T-helper 2 cell treated with Interferon-gamma antibody and Interleukin-4, amounts not matched to agents 5 μg/mL and 100 μg/mL, for 36 hours (primary cell): ENCODE data around the gene PDZD4.
A peak's percentile ranks its signal among the peaks of the same experiment; 100 is the strongest.

Experiments used
- DNase-seq: peaks from one replicate; pipeline ENCODE4 v3.0.0; 2021; ENCODE audit warnings: low spot score
- H3K27ac Mint-ChIP-seq: one replicate; pipeline ENCODE4 v1.8.0; 2021; ENCODE audit warnings: mild to moderate bottlenecking, mixed read lengths
- H3K27me3 Mint-ChIP-seq: one replicate; pipeline ENCODE4 v1.8.0; 2021; ENCODE audit warnings: low read depth, mixed read lengths
- H3K36me3 Mint-ChIP-seq: one replicate; pipeline ENCODE4 v1.8.0; 2021; ENCODE audit warnings: low read depth, mixed read lengths
- H3K4me1 Mint-ChIP-seq: one replicate; pipeline ENCODE4 v1.8.0; 2021; ENCODE audit warnings: low read depth, mixed read lengths
- H3K4me3 Mint-ChIP-seq: one replicate; pipeline ENCODE4 v1.8.0; 2022; ENCODE audit warnings: mild to moderate bottlenecking, moderate library complexity, mixed read lengths
- H3K9me3 Mint-ChIP-seq: one replicate; pipeline ENCODE4 v1.8.0; 2021; ENCODE audit warnings: mixed read lengths

The PDZD4 gene, protein sequence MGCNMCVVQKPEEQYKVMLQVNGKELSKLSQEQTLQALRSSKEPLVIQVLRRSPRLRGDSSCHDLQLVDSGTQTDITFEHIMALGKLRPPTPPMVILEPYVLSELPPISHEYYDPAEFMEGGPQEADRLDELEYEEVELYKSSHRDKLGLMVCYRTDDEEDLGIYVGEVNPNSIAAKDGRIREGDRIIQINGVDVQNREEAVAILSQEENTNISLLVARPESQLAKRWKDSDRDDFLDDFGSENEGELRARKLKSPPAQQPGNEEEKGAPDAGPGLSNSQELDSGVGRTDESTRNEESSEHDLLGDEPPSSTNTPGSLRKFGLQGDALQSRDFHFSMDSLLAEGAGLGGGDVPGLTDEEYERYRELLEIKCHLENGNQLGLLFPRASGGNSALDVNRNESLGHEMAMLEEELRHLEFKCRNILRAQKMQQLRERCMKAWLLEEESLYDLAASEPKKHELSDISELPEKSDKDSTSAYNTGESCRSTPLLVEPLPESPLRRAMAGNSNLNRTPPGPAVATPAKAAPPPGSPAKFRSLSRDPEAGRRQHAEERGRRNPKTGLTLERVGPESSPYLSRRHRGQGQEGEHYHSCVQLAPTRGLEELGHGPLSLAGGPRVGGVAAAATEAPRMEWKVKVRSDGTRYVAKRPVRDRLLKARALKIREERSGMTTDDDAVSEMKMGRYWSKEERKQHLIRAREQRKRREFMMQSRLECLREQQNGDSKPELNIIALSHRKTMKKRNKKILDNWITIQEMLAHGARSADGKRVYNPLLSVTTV

DNA sequence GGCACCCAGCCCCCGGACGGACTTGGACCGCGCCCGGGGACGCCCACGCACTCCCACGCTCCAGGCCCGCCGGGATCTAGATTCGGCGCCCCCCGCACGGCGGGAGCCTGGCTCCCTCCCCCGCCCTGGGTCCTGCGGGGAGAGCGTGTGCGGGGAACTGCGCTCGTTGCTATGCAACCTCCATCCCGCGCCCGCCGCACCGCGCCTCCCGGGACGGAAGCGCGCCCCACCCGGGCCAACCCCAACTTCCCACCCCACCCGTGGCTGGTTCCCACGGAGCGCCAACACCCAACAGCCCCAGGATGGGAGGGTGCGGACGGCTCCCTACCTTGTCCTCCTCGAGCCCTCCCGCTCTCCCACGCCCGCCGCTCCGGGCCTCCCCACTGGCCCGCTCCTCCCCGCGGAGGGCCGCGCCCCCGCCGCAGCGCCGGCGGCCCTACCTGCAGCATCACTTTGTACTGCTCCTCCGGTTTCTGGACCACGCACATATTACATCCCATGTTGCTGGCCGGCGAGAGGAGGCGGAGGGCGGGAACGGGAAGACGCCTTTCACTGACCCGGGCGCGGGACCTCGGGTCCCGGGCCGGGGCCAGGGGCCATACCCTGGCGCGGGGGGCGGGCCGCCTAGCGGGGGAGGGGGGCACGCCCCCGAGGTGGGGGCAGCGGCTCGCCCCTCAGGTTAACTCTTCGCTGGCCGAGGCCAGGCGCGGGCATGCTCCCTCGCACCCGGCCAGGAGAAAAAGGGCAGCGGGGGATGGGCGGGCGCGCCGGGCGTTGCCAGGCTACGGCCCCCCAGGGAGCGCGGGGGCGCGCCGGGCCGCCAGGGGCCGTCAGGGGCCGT, at the start of gene PDZD4:
Gene PDZD4 (minus strand): TSS at position 746 of the 841 bp plus-strand sequence. CDS start 246 bp downstream, at position 500.
- Mint-ChIP-seq H3K27me3 (peaks cover 43% of the 10 kb centered on the region), H3K4me3 (no peak within 1 kb of the TSS), H3K4me1 (peaks cover 7% of the 10 kb centered on the region), H3K27ac (no peak within 1 kb of the TSS), H3K9me3 (no peaks in the 10 kb centered on the region), H3K36me3 (no peaks in the 10 kb centered on the region)
- no peak for DNase-seq

DNA sequence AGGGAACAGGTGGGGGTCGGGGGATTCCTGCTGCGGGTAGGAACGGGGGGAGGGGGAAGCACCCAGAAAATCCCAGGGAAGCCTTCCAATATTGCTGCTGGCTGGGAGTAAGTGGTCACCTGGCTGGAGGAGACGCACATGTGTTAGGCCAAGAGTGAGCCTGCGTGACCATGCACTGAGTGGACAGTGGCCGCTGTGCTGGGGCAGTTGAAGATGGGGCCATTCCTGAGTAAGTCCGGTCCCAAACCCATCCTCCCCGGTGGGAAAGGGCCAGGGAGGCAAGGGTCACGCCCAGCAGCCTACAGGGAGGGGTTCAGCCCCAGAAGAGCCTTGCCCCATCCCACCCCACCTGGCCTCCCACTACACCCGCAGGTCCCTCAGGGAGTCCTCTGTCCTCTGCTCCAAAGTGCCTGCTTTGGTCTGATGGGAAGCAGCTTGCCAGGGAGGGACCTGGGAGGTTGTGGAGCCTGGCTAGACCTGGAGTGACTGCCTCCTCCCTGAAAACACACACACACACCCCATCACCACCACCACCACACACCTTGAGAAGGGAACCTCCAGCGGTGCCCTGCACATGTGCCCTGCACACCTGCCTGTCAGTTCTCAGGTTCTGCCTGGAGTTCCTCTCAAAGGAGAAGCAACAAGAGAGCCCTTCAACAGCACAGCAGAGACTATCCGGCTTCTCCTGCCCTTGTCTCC, 49.5 kb upstream of the PDZD4 start:
- DNase-seq = no peak
- H3K27ac Mint-ChIP-seq = no peak overlapping the region
- no peaks in the 10 kb centered on the region for H3K36me3 Mint-ChIP-seq
- peaks cover 24% of the 10 kb centered on the region for H3K27me3 Mint-ChIP-seq
- H3K4me1 Mint-ChIP-seq = peaks cover 16% of the 10 kb centered on the region
- no peak overlapping the region for H3K4me3 Mint-ChIP-seq
- no peaks in the 10 kb centered on the region for H3K9me3 Mint-ChIP-seq

DNA sequence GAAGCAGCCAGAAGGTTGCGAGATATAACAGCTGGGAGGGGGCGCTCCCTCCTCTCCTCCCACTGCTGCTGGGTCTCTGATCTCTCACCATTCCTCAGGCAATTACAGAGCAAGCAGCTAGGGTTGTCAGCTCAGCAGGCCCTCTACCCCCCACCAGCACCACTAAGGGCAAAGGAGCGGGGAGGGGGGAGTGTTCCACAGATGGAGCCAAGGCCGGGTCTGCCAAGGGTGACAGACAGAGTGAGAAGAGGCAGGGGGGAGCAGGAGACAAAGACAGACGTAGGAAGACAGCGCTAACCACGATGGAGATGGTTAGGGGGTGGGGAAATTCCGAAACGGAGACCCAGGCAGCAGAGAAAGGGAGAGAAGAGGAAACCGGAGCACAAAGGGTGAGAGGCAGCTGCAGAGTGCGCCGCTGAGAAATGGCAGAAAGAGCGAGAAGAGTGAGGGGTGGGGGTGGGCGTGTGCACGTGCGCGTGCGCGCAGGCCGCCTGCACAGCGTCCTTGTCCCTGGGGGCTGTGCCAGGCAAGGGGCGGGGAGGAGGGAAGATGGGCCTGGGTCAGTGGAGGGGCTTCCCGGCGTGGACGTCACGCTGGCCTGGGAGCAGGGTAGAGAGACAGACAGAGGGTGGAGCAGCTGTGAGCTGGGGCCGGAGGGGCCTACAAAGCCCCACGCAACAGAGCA, 48.8 kb upstream of the PDZD4 start:
- DNase-seq = peak; percentile 20

DNA sequence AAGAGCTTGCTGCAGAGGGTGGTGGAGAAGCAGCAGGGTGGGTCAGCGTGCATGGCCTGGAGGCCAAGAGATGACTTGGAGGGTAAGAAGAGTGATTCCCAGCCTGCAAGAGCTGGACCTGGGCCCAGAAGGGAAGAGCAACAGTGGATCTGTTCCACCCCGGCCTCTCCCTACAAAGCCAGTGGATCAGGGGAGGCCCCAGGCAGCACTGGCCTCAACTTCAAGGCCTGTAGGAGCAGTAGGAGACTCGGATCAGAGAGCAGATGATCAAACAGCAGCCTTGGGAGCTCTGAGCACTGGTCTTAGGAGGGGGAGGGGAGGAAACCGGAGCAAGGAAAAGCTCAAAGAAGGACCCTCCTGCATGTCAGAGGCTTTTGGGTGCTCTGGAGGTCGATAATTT, 48.0 kb upstream of the PDZD4 start:
- Mint-ChIP-seq H3K27me3 (peaks cover 19% of the 10 kb centered on the region), H3K4me1 (peaks cover 16% of the 10 kb centered on the region), H3K27ac (no peak overlapping the region), H3K4me3 (no peak overlapping the region), H3K9me3 (no peaks in the 10 kb centered on the region), H3K36me3 (no peaks in the 10 kb centered on the region)
- DNase-seq = no peak

More for the DNA sequence above, 48.8 kb upstream of the PDZD4 start:
- no peaks in the 10 kb centered on the region for H3K9me3 Mint-ChIP-seq
- peak overlapping the region; percentile 48 for H3K4me3 Mint-ChIP-seq
- peaks cover 20% of the 10 kb centered on the region for H3K27me3 Mint-ChIP-seq
- H3K4me1 Mint-ChIP-seq = peaks cover 16% of the 10 kb centered on the region
- H3K27ac Mint-ChIP-seq = no peak overlapping the region
- H3K36me3 Mint-ChIP-seq = no peaks in the 10 kb centered on the region

DNA sequence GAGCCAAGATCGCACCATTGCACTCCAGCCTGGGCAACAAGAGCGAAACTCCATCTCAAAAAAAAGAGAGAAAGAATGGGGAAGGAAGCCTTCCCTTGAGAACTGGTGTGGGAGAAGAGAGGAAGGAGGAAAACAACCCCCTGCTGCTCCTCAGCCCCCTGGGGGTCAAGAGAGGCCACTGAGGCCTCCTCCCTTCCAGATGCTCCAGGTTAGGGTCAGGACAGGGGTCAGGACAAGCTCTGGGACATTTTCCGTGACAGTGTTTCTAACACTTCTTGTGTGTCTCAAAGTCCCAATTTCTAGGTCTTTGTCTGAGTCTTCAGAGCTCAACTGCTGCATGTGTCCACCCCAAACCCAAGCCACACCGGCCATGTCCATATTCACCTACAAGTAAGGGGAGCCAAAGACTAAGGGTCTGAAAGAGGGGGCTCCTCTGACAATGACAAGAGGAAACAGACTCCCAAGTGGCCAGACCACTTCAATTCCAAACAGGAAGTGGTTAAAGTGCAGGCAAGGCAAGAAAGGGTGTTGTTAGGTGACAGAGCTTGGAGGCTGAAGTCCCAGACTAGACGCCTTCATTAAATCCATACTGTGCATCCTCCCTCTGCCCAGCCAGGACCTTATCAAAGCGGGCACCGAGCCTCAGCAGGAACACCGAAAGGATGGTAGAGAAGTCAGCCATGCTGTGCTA, 47.4 kb upstream of the PDZD4 start:
- Mint-ChIP-seq H3K27me3 (peaks cover 19% of the 10 kb centered on the region), H3K27ac (no peak overlapping the region), H3K9me3 (no peaks in the 10 kb centered on the region), H3K4me1 (peaks cover 16% of the 10 kb centered on the region), H3K36me3 (no peaks in the 10 kb centered on the region), H3K4me3 (no peak overlapping the region)
- no peak for DNase-seq

DNA sequence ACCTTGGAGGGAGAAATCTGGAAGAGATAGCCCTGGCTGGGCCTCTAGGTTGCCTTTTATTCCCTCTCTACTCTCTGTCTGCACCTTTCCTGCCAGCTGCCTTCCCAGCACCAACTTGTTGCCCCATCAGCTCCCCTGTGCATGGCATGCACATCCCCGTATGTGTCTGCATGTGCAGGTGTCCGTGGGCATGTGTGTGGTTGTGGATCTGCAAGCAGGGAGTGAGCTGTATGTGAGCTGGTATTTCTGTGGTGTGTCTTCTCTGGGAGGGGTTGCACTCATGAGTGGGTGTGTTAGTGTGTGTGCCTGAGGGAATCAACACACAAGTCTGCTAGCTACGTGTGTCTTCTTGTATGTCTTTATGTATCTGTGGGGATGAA, 45.8 kb upstream of the PDZD4 start:
- DNase-seq = no peak
- no peaks in the 10 kb centered on the region for H3K9me3 Mint-ChIP-seq
- peaks cover 16% of the 10 kb centered on the region for H3K4me1 Mint-ChIP-seq
- H3K4me3 Mint-ChIP-seq = no peak overlapping the region
- no peaks in the 10 kb centered on the region for H3K36me3 Mint-ChIP-seq
- no peak overlapping the region for H3K27ac Mint-ChIP-seq
- H3K27me3 Mint-ChIP-seq = peaks cover 17% of the 10 kb centered on the region

DNA sequence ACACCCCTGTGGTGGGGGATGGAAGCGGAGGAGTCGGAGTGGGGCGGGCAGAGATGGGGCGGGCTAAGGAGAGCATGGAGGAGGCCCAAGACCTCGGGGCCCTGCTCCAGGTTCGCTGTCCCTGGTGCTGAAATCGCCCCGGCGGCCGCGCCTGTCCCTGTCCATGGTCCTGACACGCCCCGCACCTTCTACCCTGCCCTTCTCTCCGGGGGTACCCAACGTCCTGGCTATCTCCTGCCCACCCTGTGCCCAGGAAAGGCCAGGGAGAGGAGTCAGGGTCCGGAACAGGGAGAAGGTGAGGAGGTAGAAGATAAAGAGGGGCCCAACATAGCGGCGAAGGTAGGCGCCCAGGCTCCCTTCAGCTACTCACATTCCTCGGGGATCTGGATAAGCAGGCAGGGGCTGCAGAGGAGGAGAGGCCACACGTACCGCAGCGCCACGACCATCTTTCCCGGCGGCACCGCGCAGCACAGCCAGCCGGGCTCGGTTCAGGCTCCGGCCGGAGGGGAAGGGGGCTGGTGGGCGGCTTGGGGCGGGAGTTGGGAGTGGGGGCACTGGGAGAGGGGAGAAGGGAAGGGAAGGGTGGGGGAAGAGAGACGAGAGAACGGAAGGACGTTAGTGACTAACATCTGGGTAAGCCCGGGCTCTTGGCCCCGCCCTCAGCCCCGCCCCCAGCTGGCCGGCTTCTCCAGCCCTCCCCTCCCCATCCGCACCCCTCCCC, 45.2 kb upstream of the PDZD4 start:
- Mint-ChIP-seq H3K4me3 (no peak overlapping the region), H3K4me1 (peaks cover 16% of the 10 kb centered on the region), H3K27ac (no peak overlapping the region), H3K9me3 (no peaks in the 10 kb centered on the region), H3K27me3 (peaks cover 15% of the 10 kb centered on the region), H3K36me3 (no peaks in the 10 kb centered on the region)
- peak; percentile 48 for DNase-seq

DNA sequence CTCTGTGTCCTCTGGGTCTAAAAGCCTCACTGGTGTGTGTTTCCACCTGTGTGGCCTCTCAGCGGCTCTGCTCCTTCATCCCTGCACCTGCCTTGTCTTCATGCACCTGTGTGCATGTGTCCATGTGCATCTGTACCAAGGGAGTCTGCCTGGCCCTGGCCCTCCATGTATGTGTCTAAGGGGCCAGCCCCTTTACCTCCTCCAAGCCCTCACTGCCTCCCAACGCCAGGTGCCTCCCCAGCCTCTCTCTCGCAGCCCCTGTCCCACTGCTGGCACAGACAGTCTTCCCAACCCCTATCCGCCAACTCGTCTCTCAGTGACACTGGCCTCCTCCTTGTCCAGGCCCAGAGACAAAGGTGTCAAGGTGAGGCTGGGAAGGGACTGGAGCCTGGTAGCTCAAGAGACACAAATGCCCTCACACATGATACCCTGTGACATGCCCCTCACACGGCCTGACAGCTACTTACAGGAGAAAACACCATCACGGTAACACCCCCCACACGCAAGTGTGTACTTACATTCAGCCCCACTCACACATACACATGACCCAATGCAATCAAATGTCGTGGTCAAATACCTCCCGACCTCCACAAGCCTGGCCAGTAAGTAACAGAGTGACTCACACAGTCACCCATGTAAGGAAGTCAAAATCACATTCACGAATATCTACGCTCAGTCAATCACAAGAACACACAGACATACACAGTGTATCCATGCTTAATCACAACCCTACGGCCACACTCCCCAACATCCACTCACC, 44.2 kb upstream of the PDZD4 start:
- Mint-ChIP-seq H3K4me1 (peaks cover 16% of the 10 kb centered on the region), H3K9me3 (no peaks in the 10 kb centered on the region), H3K27me3 (peaks cover 15% of the 10 kb centered on the region), H3K4me3 (no peak overlapping the region), H3K27ac (no peak overlapping the region), H3K36me3 (no peaks in the 10 kb centered on the region)
- DNase-seq = no peak

DNA sequence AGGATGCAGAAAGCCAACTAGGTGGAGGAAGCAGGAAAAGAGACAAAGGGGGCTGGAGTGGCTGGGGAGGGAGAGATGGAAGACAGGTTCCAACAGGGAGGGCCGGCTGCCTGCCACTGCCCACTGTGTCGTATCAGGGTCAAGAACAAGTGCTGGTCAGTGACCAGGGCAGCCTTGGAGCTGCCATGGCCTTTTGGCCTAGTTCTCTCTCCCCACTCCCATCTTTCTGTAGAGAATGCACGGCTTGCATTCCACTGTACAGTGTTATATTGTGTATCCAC, 43.7 kb upstream of the PDZD4 start:
- H3K4me3 Mint-ChIP-seq = no peak overlapping the region
- no peak overlapping the region for H3K27ac Mint-ChIP-seq
- H3K9me3 Mint-ChIP-seq = no peaks in the 10 kb centered on the region
- no peaks in the 10 kb centered on the region for H3K36me3 Mint-ChIP-seq
- H3K4me1 Mint-ChIP-seq = peaks cover 12% of the 10 kb centered on the region
- no peak for DNase-seq
- H3K27me3 Mint-ChIP-seq = peaks cover 13% of the 10 kb centered on the region

DNA sequence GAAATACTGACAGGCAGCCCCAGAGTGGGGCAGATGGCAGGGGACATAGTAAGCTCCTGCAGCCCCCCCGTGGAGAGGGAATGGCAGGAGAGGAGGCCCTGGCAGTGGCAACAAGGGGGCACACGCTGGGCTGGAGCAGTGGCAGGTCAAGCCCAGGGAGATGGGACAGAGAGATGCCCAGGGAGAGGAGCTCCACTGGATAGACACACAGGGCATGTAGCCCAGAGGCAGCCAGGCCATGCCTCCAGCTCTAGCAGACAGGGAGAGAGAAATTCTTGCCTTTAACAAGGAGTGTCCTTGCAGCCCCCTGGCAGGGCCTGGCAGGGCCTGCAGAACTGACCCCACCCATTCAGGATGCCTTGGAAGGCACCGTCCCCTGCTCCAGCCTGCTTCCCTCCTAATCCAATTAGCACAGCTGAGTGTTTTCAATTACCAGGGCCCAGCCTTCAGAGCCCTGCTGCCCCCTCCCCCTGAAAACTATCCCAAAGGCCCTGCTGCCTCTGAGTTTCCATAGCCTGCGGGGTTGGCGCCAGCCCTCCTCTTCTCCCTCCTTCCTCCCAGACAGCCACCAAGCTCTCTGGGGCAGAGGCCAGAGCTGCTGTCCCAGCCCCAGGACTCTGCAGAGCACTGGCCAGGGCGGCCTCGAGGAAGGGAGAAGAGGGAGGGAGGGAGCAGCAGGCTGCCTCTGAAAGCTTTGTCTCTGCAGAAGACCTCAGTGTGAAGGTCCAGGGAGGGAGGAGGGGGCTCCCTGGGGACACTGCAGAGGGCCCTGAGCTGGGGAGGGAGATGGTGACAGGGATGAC, 43.1 kb upstream of the PDZD4 start:
- Mint-ChIP-seq H3K27me3 (peaks cover 12% of the 10 kb centered on the region), H3K4me3 (no peak overlapping the region), H3K4me1 (peaks cover 7% of the 10 kb centered on the region), H3K27ac (no peak overlapping the region), H3K36me3 (no peaks in the 10 kb centered on the region), H3K9me3 (no peaks in the 10 kb centered on the region)
- no peak for DNase-seq
